Fibroblast of skin of right biceps (primary cell): ENCODE measurements around the gene AP3B1.

Experiments used
- DNase-seq: peaks from one replicate; pipeline ENCODE4 v3.0.0-alpha.2; 2013

Gene AP3B1

GRCh38 chr5:78294248-78295034 is at the start of gene AP3B1:
AP3B1 (minus strand) TSS chr5:78294698; CDS start chr5:78294579, 119 bp downstream.
- peak; percentile 99 for DNase-seq

GRCh38 chr5:78341440-78341839 is 46.9 kb upstream of the AP3B1 start:
- DNase-seq = no peak

GRCh38 chr5:78339617-78340436 is 45.3 kb upstream of the AP3B1 start:
- no peak for DNase-seq

DNA sequence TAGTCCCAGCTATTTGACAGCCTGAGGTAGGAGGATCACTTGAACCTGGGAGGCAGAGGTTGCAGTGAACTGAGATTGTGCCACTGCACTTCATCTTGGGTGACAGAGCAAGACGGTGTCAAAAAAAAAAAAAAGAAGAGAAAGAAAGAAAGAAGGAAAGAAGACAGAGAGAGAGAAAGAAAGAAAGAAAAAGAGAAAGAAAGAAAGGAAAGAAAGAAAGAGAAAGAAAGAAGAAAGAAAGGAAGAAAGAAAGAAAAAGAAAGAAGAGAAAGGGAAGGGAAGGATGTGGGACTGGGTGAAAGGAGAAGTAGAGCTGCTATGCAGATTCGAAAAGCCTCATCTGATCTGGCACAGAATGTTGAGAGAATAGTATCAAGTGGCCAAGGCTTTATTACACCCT is 42.2 kb upstream of the AP3B1 start:
- DNase-seq = no peak

GRCh38 chr5:78335976-78336375 is 41.5 kb upstream of the AP3B1 start:
- no peak for DNase-seq

DNA sequence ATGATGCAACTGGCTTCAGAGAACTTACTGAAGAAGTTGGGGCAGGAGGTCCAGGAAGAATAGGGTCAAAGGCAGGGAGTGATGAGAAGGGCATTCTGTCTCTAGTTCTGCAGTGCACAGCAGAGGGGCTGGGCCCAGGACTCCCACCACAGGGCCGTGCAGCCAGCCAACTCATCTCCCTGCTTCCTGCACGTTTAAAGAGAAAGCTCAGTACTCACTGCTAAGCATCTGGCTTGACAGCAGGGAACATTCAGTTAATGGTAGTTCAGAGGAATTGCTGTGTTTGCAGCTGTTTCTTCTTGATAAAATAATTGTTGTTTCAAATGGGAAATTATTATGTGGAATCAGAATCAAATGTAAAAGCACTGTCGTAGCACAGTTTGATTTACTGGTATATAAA is 40.3 kb upstream of the AP3B1 start:
- no peak for DNase-seq

- no peak for DNase-seq
Observed at GRCh38 chr5:78331523-78332080, 37.1 kb upstream of the AP3B1 start.

DNA sequence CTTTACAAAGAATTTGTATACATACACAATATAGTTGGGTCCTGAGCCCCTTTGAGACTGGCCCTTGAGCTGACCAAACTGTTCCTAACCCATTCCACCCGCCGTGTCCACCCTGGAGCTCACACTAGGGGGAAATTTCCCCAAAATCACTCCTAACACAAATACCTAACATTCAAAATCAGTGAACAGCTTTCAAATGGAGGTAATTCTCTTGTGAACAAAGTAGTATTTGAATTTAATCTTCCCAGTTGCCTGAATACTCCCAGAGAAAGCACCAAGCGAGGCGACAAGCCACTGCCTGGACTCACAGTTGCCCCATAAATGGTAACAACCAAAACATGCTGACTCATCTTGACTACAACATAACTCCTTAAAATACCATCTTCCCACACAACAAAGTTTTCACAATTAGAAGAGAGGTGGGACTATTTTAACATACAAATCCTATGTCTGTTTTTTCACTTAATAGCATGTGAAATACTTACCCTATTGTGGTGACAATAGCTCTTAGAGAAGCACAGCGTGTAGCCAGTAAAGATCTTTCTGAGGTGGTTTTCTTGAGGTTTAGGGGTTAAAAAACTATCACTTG is 34.2 kb upstream of the AP3B1 start:
- DNase-seq = peak; percentile 23

GRCh38 chr5:78327761-78328510 is 33.4 kb upstream of the AP3B1 start:
- no peak for DNase-seq

GRCh38 chr5:78326930-78327329 is 32.4 kb upstream of the AP3B1 start:
- no peak for DNase-seq

DNA sequence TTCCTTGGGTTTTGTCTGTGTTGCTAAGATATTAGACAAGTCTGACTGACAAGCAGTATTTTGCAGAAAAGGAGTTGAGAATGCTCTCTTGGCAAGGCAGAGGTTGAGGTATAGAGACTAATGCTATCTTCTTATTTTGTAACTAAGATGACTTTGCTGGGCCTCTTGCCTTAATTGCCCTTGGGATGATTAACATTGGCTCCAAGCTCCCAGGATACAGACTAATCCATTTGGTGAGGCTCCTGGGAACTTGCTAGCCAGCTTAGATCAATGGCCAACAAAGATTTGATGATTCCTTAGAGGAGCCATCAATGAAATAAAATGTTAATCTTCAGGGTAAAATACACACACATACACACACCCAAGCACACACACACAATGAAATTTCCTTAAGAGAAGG is 28.7 kb upstream of the AP3B1 start:
- DNase-seq = no peak

GRCh38 chr5:78320401-78320800 is 25.9 kb upstream of the AP3B1 start:
- peak; percentile 36 for DNase-seq

GRCh38 chr5:78318337-78318736 is 23.8 kb upstream of the AP3B1 start:
- no peak for DNase-seq

GRCh38 chr5:78317515-78317914 is 23.0 kb upstream of the AP3B1 start:
- DNase-seq = no peak

- DNase-seq = no peak
Observed at GRCh38 chr5:78308703-78309102, 14.2 kb upstream of the AP3B1 start.

- peak; percentile 11 for DNase-seq
Observed at GRCh38 chr5:78300464-78301045, 6.1 kb upstream of the AP3B1 start.

DNA sequence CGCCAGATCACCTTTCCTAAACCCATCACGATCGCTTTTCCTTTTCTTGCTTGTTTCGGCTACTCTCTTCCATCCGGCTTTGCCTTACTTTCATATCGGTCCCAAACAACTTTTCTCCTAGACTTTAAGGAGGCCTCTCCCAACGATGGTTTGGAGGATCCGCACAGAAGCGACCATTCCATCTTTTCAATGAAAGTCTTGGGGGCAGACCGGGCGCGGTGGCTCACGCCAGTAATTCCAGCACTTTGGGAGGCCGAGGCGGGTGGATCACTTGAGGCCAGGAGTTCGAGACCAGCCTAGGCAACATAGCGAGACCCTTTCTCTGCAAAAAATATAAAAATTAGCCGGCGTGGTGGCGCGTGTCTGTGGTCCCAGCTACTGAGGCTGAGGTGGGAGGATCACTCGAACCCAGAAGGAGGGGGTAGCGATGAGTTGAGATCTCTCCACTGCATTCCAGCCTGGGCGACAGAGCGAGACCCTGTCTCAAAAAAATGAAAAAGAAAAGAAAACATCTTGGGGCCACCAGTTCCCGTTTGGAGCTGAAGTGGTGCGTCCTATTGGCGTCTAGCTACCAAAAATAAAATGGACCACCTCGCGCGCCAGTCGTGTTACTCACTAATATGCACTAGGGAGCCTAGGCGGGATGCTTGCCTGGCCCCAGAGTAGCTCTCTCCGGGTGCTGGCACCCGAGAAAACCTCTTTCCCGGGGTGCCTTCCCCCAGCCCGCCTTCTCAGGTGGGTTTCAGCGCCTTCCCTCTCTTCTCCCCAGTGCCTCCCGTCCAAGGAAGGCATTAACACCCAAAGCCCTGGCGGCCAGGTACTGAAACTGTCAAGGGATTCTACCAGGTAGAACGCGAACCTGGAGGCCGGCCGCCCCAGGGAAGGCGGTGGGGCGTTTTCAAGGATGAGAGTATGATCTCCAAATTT is 800 bp upstream of the AP3B1 start:
- peak; percentile 32 for DNase-seq

DNA sequence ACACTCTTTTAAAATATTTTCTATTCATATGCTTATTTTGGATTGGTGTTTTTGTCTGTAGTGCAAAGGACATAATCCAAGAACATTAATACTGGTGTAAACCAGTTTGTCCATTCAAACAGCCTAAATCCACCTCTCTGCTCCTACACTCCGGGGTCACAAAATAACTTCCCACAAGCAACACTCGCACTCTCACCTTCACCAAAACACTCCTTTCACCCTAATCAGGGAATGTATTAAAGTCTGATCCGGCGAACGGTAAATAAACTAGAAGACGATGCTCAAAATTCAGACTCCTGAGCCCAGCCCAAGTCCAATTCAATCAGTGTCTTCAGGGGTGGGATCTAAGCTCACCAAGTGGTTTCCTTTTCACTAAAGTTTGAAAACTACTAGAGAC is 649 bp downstream of the AP3B1 start:
- no peak for DNase-seq

DNA sequence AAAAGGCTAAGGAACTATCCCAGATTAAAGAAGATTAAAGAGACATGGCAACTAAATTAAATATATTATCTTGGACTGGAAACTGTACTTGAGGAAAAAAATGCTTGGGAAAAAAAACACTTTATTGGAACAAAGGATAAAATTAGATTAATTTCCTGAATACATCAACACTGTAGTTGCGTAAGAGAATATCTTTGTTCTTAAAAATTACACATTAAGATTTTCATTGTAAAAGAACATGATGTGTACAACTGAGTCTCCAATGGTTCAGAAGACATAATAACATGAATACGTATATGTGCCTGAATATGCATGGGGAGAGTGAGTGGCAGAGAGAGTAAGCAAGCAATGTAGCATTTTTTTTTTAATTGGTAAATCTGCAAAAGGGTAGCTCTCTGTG is 2.8 kb downstream of the AP3B1 start:
- DNase-seq = no peak

- no peak for DNase-seq
Observed at GRCh38 chr5:78289911-78290310, 4.6 kb downstream of the AP3B1 start.

DNA sequence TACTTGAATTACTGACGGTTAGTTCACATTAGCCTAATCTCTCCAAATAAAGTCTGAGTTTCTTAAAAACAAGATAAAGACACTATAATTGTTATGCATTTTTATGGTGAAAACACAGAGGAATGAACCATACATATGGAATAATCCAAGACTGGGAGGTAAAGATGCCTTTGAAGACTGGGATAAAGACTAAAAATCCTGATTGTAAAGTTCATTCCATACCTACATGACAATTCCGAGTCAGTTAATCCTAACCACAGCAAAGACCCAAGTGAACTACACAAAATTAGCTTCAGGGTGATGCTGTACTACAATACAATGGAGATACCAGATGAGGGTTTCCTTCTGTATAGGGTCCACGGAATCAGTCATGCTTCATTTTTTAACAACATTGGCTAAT is 6.3 kb downstream of the AP3B1 start:
- peak; percentile 18 for DNase-seq
